Activated CD4-positive, alpha-beta T cell treated with anti-CD3 and anti-CD28 coated beads for 36 hours (primary cell): ENCODE results near the gene MGLL. TPM values are rescaled to one million over a fixed set of nuclear protein-coding genes. Genes with fewer than 3 reads are reported as not detected.

Experiments
- ATAC-seq: fragments of 200-7000 bp; cut with Tn5 transposase; one replicate; pipeline ENCODE4 v1.10.0; 2021; ENCODE audit warnings: mild to moderate bottlenecking, moderate library complexity
- CTCF ChIA-PET: fragments of 350-600 bp; sonication (Branson Sonifier 250); formaldehyde crosslinking; loops from one replicate; lab custom pipeline; 2021; ENCODE audit warnings: antibody characterized with exemption; lab: Charles Lee
- POLR2A ChIA-PET: fragments of 350-600 bp; sonication (Branson Sonifier 250); formaldehyde crosslinking; loops from one replicate; lab custom pipeline; 2021; ENCODE audit warnings: antibody characterized with exemption, inconsistent platforms; lab: Charles Lee
- DNase-seq: peaks from one replicate; pipeline ENCODE4 v3.0.0-alpha.2; 2020
- H3K27ac Mint-ChIP-seq: one replicate; pipeline ENCODE4 v1.8.0; 2021; ENCODE audit warnings: mixed read lengths
- H3K27me3 Mint-ChIP-seq: one replicate; pipeline ENCODE4 v1.8.0; 2021; ENCODE audit warnings: mixed read lengths
- H3K36me3 Mint-ChIP-seq: one replicate; pipeline ENCODE4 v1.8.0; 2021; ENCODE audit warnings: low read depth, mixed read lengths
- H3K4me1 Mint-ChIP-seq: one replicate; pipeline ENCODE4 v1.8.0; 2021; ENCODE audit warnings: mixed read lengths
- H3K4me3 Mint-ChIP-seq: one replicate; pipeline ENCODE4 v1.8.0; 2021; ENCODE audit warnings: mild to moderate bottlenecking, moderate library complexity, mixed read lengths
- H3K9me3 Mint-ChIP-seq: one replicate; pipeline ENCODE4 v1.8.0; 2021; ENCODE audit warnings: low read depth, mixed read lengths
- intact Hi-C, 2 experiments: fragments of 100-400 bp; cut with DNase I in 1 of 2; cut with micrococcal nuclease in 1 of 2; formaldehyde crosslinking; loops; one replicate each; pipeline versions ENCODE4 v1.14.2 to v1.15.1; 2022 to 2024; cut with DNase I, micrococcal nuclease
- total RNA-seq, 2 experiments: library from RNA; stranded (reverse); gene quantifications; one replicate each; pipeline ENCODE4 v1.2.3, GENCODE V29; 2021

Gene MGLL
- total RNA-seq = under 1 TPM; 0.49 to 0.50 TPM

GRCh38 chr3:127822041-127822681 lies at the start of gene MGLL:
TSS of gene MGLL (minus strand) at chr3:127822515. CDS start at chr3:127822318, 197 bp downstream.
- ATAC-seq (no peak), DNase-seq (no peak)
- Mint-ChIP-seq H3K36me3 (no peaks in the 10 kb centered on the region), H3K9me3 (peaks cover 2% of the 10 kb centered on the region), H3K4me3 (peak within 1 kb of the TSS; percentile 70), H3K27me3 (peaks cover 42% of the 10 kb centered on the region), H3K4me1 (peaks cover 3% of the 10 kb centered on the region), H3K27ac (no peak within 1 kb of the TSS)
- ChIA-PET POLR2A (no interaction called here), CTCF (no interaction called here)
- intact Hi-C loops = no loop called here

- ATAC-seq = no peak
- H3K9me3 Mint-ChIP-seq = no peaks in the 10 kb centered on the region
- H3K27me3 Mint-ChIP-seq = peaks cover 7% of the 10 kb centered on the region
- H3K27ac Mint-ChIP-seq = no peak overlapping the region
- CTCF ChIA-PET = no interaction called here
- intact Hi-C loops = no loop called here
- no peak for DNase-seq
- POLR2A ChIA-PET = no interaction called here
- H3K4me3 Mint-ChIP-seq = no peak overlapping the region
- H3K4me1 Mint-ChIP-seq = peaks cover 10% of the 10 kb centered on the region
- no peaks in the 10 kb centered on the region for H3K36me3 Mint-ChIP-seq
Observed at GRCh38 chr3:127870156-127870555, 47.8 kb upstream of the MGLL start.

DNA sequence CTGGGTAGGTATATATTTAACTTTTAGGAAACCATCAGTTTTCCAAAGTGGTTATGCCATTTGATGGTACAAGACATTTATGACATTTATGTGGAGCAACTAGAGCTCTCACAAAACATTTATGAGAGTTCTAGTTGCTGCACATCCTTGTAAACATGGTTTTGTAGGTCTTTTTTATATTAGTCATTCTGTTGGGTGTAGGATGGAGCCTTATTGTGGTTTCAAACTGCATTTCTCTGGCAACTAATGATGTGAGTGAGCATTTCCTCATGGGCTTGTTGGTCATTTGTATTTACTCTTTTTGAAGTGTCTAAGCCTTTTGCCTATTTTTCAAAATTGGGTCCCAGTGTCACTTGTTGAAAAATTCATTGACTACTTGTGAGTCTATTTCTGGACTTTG lies 45.7 kb upstream of the MGLL start:
- CTCF ChIA-PET = interaction anchor here (0.7 kb wide), 1 partner anchor 71 kb away, joined by 3 read pairs; no protein-coding TSS in a partner anchor
- DNase-seq = no peak
- no peaks in the 10 kb centered on the region for H3K36me3 Mint-ChIP-seq
- H3K9me3 Mint-ChIP-seq = no peaks in the 10 kb centered on the region
- POLR2A ChIA-PET = no interaction called here
- H3K4me1 Mint-ChIP-seq = peaks cover 10% of the 10 kb centered on the region
- peaks cover 7% of the 10 kb centered on the region for H3K27me3 Mint-ChIP-seq
- no peak for ATAC-seq
- no peak overlapping the region for H3K4me3 Mint-ChIP-seq
- no peak overlapping the region for H3K27ac Mint-ChIP-seq
- intact Hi-C loops = no loop called here

GRCh38 chr3:127867412-127867811 lies 45.1 kb upstream of the MGLL start:
- ATAC-seq (peak; percentile 9), DNase-seq (no peak)
- Mint-ChIP-seq H3K4me1 (peaks cover 10% of the 10 kb centered on the region), H3K9me3 (no peaks in the 10 kb centered on the region), H3K27ac (no peak overlapping the region), H3K36me3 (no peaks in the 10 kb centered on the region), H3K4me3 (no peak overlapping the region), H3K27me3 (peaks cover 7% of the 10 kb centered on the region)
- ChIA-PET CTCF (no interaction called here), POLR2A (no interaction called here)
- intact Hi-C loops = no loop called here

DNA sequence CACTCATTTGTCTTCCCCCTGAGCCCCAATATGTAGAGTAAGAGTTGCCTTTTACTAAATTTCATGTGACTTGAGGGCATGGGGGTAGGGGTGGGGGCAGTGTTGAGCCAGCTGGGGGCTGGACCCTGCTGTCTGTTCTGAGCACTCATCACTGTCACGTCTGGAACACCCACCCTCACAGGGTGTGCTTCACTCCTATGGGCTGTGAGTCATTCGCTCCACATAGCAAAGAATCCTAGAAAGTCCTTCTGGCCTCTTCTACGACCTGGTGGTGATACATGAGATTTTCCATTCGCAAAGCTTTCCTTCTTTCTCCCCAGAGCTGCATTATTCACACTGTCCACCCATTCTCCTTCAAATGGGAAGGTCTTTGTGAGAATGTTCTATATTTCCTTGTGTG lies 43.6 kb upstream of the MGLL start:
- H3K36me3 Mint-ChIP-seq = no peaks in the 10 kb centered on the region
- POLR2A ChIA-PET = no interaction called here
- no peak overlapping the region for H3K4me3 Mint-ChIP-seq
- intact Hi-C loops = no loop called here
- peak; percentile 64 for ATAC-seq
- peaks cover 7% of the 10 kb centered on the region for H3K27me3 Mint-ChIP-seq
- CTCF ChIA-PET = interaction anchor here (0.9 kb wide), 1 partner anchor 214 kb away, joined by 3 read pairs; no protein-coding TSS in a partner anchor
- peak; percentile 21 for DNase-seq
- H3K9me3 Mint-ChIP-seq = no peaks in the 10 kb centered on the region
- peaks cover 10% of the 10 kb centered on the region for H3K4me1 Mint-ChIP-seq
- no peak overlapping the region for H3K27ac Mint-ChIP-seq

- no peaks in the 10 kb centered on the region for H3K4me1 Mint-ChIP-seq
- DNase-seq (no peak), ATAC-seq (no peak)
- H3K4me3 Mint-ChIP-seq = no peak overlapping the region
- H3K36me3 Mint-ChIP-seq = no peaks in the 10 kb centered on the region
- H3K27me3 Mint-ChIP-seq = no peaks in the 10 kb centered on the region
- POLR2A ChIA-PET = no interaction called here
- H3K27ac Mint-ChIP-seq = no peak overlapping the region
- no peaks in the 10 kb centered on the region for H3K9me3 Mint-ChIP-seq
- CTCF ChIA-PET = no interaction called here
- intact Hi-C loops = no loop called here
Observed at GRCh38 chr3:127860211-127860696, 37.9 kb upstream of the MGLL start.

DNA sequence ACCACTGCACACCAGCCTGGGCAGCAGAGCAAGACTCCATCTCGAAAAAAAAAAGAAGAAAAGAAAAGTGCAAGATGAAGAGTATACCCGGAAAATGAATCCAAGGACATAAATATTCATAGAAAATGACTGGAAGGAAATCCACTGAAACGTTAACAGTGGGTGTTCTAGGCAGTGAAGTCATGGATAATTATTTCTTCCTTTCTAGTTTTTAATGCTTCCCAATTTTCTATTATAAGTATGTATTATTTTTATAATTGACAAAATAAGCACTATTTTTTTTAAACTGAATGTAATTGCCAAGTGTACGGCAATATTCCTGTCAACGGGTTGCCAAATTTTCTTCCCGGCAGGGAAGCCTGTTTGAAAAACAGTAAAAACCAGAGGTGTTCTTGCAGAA lies 37.4 kb upstream of the MGLL start:
- POLR2A ChIA-PET = no interaction called here
- no peaks in the 10 kb centered on the region for H3K27me3 Mint-ChIP-seq
- no peak for DNase-seq
- no peaks in the 10 kb centered on the region for H3K9me3 Mint-ChIP-seq
- no peak overlapping the region for H3K4me3 Mint-ChIP-seq
- no peaks in the 10 kb centered on the region for H3K4me1 Mint-ChIP-seq
- CTCF ChIA-PET = no interaction called here
- no peak overlapping the region for H3K27ac Mint-ChIP-seq
- intact Hi-C loops = no loop called here
- no peaks in the 10 kb centered on the region for H3K36me3 Mint-ChIP-seq
- no peak for ATAC-seq

- Mint-ChIP-seq H3K36me3 (no peaks in the 10 kb centered on the region), H3K9me3 (no peaks in the 10 kb centered on the region)
- intact Hi-C loops = no loop called here
Observed at GRCh38 chr3:127858937-127859336, 36.6 kb upstream of the MGLL start.

GRCh38 chr3:127858521-127858920 lies 36.2 kb upstream of the MGLL start:
- H3K27ac Mint-ChIP-seq = no peak overlapping the region
- intact Hi-C loops = no loop called here
- POLR2A ChIA-PET = no interaction called here

More at GRCh38 chr3:127858937-127859336, 36.6 kb upstream of the MGLL start:
- POLR2A ChIA-PET = no interaction called here
- H3K27ac Mint-ChIP-seq = no peak overlapping the region
- no peaks in the 10 kb centered on the region for H3K4me1 Mint-ChIP-seq
- H3K4me3 Mint-ChIP-seq = no peak overlapping the region
- no peaks in the 10 kb centered on the region for H3K27me3 Mint-ChIP-seq
- CTCF ChIA-PET = no interaction called here
- no peak for DNase-seq
- ATAC-seq = no peak

GRCh38 chr3:127857333-127857732 lies 35.0 kb upstream of the MGLL start:
- ChIA-PET CTCF (no interaction called here), POLR2A (no interaction called here)
- ATAC-seq (no peak), DNase-seq (no peak)
- Mint-ChIP-seq H3K36me3 (no peaks in the 10 kb centered on the region), H3K9me3 (no peaks in the 10 kb centered on the region), H3K27ac (no peak overlapping the region), H3K4me3 (no peak overlapping the region), H3K27me3 (no peaks in the 10 kb centered on the region), H3K4me1 (no peaks in the 10 kb centered on the region)
- intact Hi-C loops = no loop called here

More at GRCh38 chr3:127858521-127858920, 36.2 kb upstream of the MGLL start:
- DNase-seq (no peak), ATAC-seq (no peak)
- no peaks in the 10 kb centered on the region for H3K36me3 Mint-ChIP-seq
- H3K27me3 Mint-ChIP-seq = no peaks in the 10 kb centered on the region
- no peaks in the 10 kb centered on the region for H3K9me3 Mint-ChIP-seq
- H3K4me3 Mint-ChIP-seq = no peak overlapping the region
- CTCF ChIA-PET = no interaction called here
- no peaks in the 10 kb centered on the region for H3K4me1 Mint-ChIP-seq

DNA sequence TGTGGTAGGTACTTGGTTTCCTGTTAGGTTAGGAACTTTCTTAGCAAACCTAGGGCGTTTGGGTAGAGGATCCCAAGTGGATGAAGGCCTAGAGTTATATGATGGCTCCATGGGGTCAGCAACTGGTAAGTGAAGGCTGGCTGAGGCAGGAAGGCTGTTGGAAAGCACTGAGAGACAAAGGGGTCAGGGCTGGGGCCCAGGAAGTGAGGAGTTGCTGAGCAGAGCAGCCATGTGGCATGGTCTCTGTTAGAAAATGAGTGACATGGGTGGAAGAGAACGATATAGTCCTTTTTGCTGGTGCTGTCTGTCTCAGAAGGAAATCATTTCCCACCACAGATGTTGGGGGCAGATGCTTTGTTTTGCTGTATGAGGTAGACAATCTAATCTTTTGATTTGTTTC lies 34.5 kb upstream of the MGLL start:
- CTCF ChIA-PET = no interaction called here
- no peak for ATAC-seq
- DNase-seq = no peak
- intact Hi-C loops = no loop called here
- H3K4me3 Mint-ChIP-seq = no peak overlapping the region
- H3K9me3 Mint-ChIP-seq = no peaks in the 10 kb centered on the region
- H3K27me3 Mint-ChIP-seq = no peaks in the 10 kb centered on the region
- H3K4me1 Mint-ChIP-seq = no peaks in the 10 kb centered on the region
- H3K36me3 Mint-ChIP-seq = no peaks in the 10 kb centered on the region
- POLR2A ChIA-PET = no interaction called here
- H3K27ac Mint-ChIP-seq = no peak overlapping the region

- ChIA-PET CTCF (no interaction called here), POLR2A (no interaction called here)
- Mint-ChIP-seq H3K36me3 (no peaks in the 10 kb centered on the region), H3K4me1 (no peaks in the 10 kb centered on the region), H3K27me3 (no peaks in the 10 kb centered on the region), H3K27ac (no peak overlapping the region), H3K9me3 (no peaks in the 10 kb centered on the region), H3K4me3 (no peak overlapping the region)
- ATAC-seq (no peak), DNase-seq (no peak)
- intact Hi-C loops = no loop called here
Observed at GRCh38 chr3:127855246-127855645, 32.9 kb upstream of the MGLL start.
